ENCODE data around the gene SOX11.

The SOX11 gene

GRCh38 chr2:5723791-5724735 lies 31.9 kb downstream of the SOX11 start:
- no peaks in the 10 kb centered on the region for H3K27me3 ChIP-seq (ENCODE audit: insufficient read depth, poor library complexity, severe bottlenecking)
- no peak overlapping the region for H3K27ac ChIP-seq (replicated peaks)
- TF ChIP-seq REST (IDR thresholded peaks at IDR 0.05; ENCODE audit: insufficient replicate concordance, low read depth), result no peak
- no peak for TF ChIP-seq GABPA (IDR thresholded peaks at IDR 0.05; ENCODE audit: low read depth)
- no peak for TF ChIP-seq CTCF (IDR thresholded peaks at IDR 0.05; ENCODE audit: insufficient read depth, low read length)
- TF ChIP-seq SPI1 (IDR thresholded peaks at IDR 0.05; ENCODE audit: borderline replicate concordance, low read depth), result no peak
- no peak for DNase-seq (ENCODE audit: low read depth in 1 of 2, low spot score in 1 of 2)
- H3K4me3 ChIP-seq (replicated peaks; ENCODE audit: insufficient read depth, low read length), result no peak overlapping the region

- no peak for DNase-seq (ENCODE audit: low read depth in 1 of 2, low spot score in 1 of 2)
- no peak for TF ChIP-seq SPI1 (IDR thresholded peaks at IDR 0.05; ENCODE audit: borderline replicate concordance, low read depth)
- TF ChIP-seq REST (IDR thresholded peaks at IDR 0.05; ENCODE audit: insufficient replicate concordance, low read depth), result no peak
- no peak for TF ChIP-seq CTCF (IDR thresholded peaks at IDR 0.05; ENCODE audit: insufficient read depth, low read length)
- TF ChIP-seq POLR2AphosphoS5 (IDR thresholded peaks at IDR 0.05; ENCODE audit: low read depth), result no peak
- no peak for TF ChIP-seq GABPA (IDR thresholded peaks at IDR 0.05; ENCODE audit: low read depth)
- H3K27me3 ChIP-seq (ENCODE audit: insufficient read depth, poor library complexity, severe bottlenecking), result no peaks in the 10 kb centered on the region
- H3K4me3 ChIP-seq (replicated peaks; ENCODE audit: insufficient read depth, low read length), result no peak overlapping the region
- H3K27ac ChIP-seq (replicated peaks), result no peak overlapping the region
Measured at GRCh38 chr2:5725072-5725471, 32.9 kb downstream of the SOX11 start.

- no peak for DNase-seq (ENCODE audit: low read depth in 1 of 2, low spot score in 1 of 2)
- Histone ChIP-seq H3K4me3 (replicated peaks; ENCODE audit: insufficient read depth, low read length) (no peak overlapping the region), H3K27ac (replicated peaks) (no peak overlapping the region), H3K27me3 (ENCODE audit: insufficient read depth, poor library complexity, severe bottlenecking) (no peaks in the 10 kb centered on the region)
- TF ChIP-seq POLR2AphosphoS5 (IDR thresholded peaks at IDR 0.05; ENCODE audit: low read depth), result no peak
- TF ChIP-seq REST (IDR thresholded peaks at IDR 0.05; ENCODE audit: insufficient replicate concordance, low read depth), result no peak
- TF ChIP-seq CTCF (IDR thresholded peaks at IDR 0.05; ENCODE audit: insufficient read depth, low read length), result no peak
- TF ChIP-seq SPI1 (IDR thresholded peaks at IDR 0.05; ENCODE audit: borderline replicate concordance, low read depth), result no peak
- no peak for TF ChIP-seq GABPA (IDR thresholded peaks at IDR 0.05; ENCODE audit: low read depth)
Measured at GRCh38 chr2:5725794-5726463, 33.7 kb downstream of the SOX11 start.

Measured in HL-60 (cell line).